Hepatocyte (in vitro differentiated cells): Measurements from ENCODE around the gene RALGAPA2. TPM values are rescaled to one million over a fixed set of nuclear protein-coding genes. Genes with fewer than 3 reads are reported as not detected.

Experiments
- DNase-seq: peaks from one replicate; pipeline ENCODE4 v3.0.0-alpha.2; 2016; ENCODE audit warnings: low spot score
- H2AFZ ChIP-seq: fragments of 200-600 bp; sonication (generic); 2 replicates; pipeline ENCODE4 v1.6.0; 2016; ENCODE audit warnings: antibody characterized with exemption, mild to moderate bottlenecking
- H3K27ac ChIP-seq: fragments of 200-600 bp; sonication (generic); 2 replicates; pipeline ENCODE4 v1.5.1; 2016; ENCODE audit warnings: mild to moderate bottlenecking
- H3K27me3 ChIP-seq: fragments of 200-600 bp; sonication (generic); 2 replicates; pipeline ENCODE4 v1.6.1; 2016
- H3K36me3 ChIP-seq: fragments of 200-600 bp; sonication (generic); replicated peaks from 2 replicates; pipeline ENCODE4 v1.5.1; 2016; ENCODE audit warnings: low read depth; ENCODE audit not compliant: insufficient read depth
- H3K4me1 ChIP-seq: fragments of 200-600 bp; sonication (generic); 2 replicates; pipeline ENCODE4 v1.5.1; 2016; ENCODE audit warnings: mild to moderate bottlenecking, moderate library complexity; ENCODE audit not compliant: insufficient read depth
- H3K4me2 ChIP-seq: fragments of 200-600 bp; sonication (generic); 2 replicates; pipeline ENCODE4 v1.6.0; 2016
- H3K4me3 ChIP-seq: fragments of 200-600 bp; sonication (generic); 2 replicates; pipeline ENCODE4 v1.5.1; 2016; ENCODE audit warnings: mild to moderate bottlenecking
- H3K79me2 ChIP-seq: fragments of 200-600 bp; sonication (generic); 2 replicates; pipeline ENCODE4 v1.6.0; 2017; ENCODE audit warnings: mild to moderate bottlenecking
- H3K9me2 ChIP-seq: fragments of 200-600 bp; sonication (generic); replicated peaks from 2 replicates; pipeline ENCODE4 v1.6.0; 2017; ENCODE audit warnings: mild to moderate bottlenecking; ENCODE audit not compliant: insufficient read depth
- H3K9me3 ChIP-seq: fragments of 200-600 bp; sonication (generic); 2 replicates; pipeline ENCODE4 v1.5.1; 2016; ENCODE audit warnings: low read depth, mild to moderate bottlenecking
- H4K20me1 ChIP-seq: fragments of 200-600 bp; sonication (generic); 2 replicates; pipeline ENCODE4 v1.6.0; 2016; ENCODE audit warnings: mild to moderate bottlenecking; ENCODE audit not compliant: insufficient read depth, poor library complexity, severe bottlenecking
- CTCF ChIP-seq: fragments of 200-600 bp; sonication (generic); IDR thresholded peaks from 2 replicates; pipeline ENCODE4 v1.5.1; 2016; ENCODE audit warnings: antibody characterized with exemption, mild to moderate bottlenecking; ENCODE audit not compliant: poor library complexity
- EZH2 ChIP-seq: fragments of 200-600 bp; sonication (generic); IDR thresholded peaks from 2 replicates; pipeline ENCODE4 v1.6.1; 2016; ENCODE audit warnings: antibody characterized with exemption, mild to moderate bottlenecking, borderline replicate concordance
- EZH2phosphoT487 ChIP-seq: fragments of 200-600 bp; sonication (generic); IDR thresholded peaks from one replicate; pipeline ENCODE4 v1.6.1; 2018; ENCODE audit warnings: antibody characterized with exemption, mild to moderate bottlenecking, low read depth, moderate library complexity; ENCODE audit not compliant: unreplicated experiment, severe bottlenecking
- WGBS: methylation state at CpG from one replicate; pipeline ENCODE4 v1.1.6; 2016; ENCODE audit warnings: low lambda C conversion rate; ENCODE audit errors: missing lambda C conversion rate; 5-methylcytosine and 5-hydroxymethylcytosine counted together
- polyA plus RNA-seq: library from polyadenylated mRNA; unstranded; fragments of >200 nt; fragmentation: Nextera tagmentation; extraction: Ambion mirVana; gene quantifications from 2 replicates; pipeline ENCODE4 v1.2.1, GENCODE V29; 2016
- total RNA-seq: library from RNA; depleted of rRNA; stranded (reverse); fragments of >200 nt; gene quantifications from 2 replicates; pipeline ENCODE4 v1.2.3, GENCODE V29; 2014

Gene RALGAPA2
- total and polyA plus RNA-seq, 2 experiments from 2014 or later: 16.8 to 35.3 TPM

DNA sequence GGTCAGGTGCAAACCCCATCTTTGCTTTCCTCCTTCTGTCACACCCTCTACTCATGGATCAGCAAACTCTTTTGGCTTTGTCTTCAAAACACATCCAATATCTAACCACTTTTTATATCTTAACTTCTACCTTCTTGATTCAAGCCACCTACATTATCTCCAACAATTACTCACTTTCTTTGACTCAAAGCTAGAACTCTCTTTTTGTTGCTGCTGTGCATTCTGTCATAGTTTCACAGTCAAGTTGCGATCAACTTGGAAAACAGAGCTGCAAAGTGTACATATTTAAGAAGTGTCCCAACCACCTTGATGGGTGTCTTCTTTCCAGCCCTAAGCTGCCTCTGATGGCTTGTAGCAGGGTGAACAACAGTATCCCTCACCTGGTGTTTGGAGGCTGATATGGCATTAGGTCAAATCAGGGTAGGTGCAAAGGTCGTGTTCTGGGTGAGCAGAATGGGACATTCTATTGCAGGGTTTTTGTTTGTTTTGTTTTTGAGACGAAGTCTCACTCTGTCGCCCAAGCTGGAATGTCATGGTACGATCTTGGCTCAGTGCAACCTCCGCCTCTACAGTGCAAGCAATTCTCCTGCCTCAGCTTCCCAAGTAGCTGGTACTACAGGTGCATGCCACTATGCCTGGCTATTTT, 43.4 kb upstream of the RALGAPA2 start:
- Histone ChIP-seq H3K27me3 (no peaks in the 10 kb centered on the region), H4K20me1 (no peaks in the 10 kb centered on the region), H3K36me3 (no peaks in the 10 kb centered on the region), H3K9me2 (no peaks in the 10 kb centered on the region), H3K79me2 (no peaks in the 10 kb centered on the region), H3K9me3 (no peaks in the 10 kb centered on the region), H3K4me1 (peaks cover 5% of the 10 kb centered on the region), H3K4me3 (no peak overlapping the region), H2AFZ (no peak overlapping the region), H3K27ac (no peak overlapping the region), H3K4me2 (no peak overlapping the region)
- DNase-seq: no peak
- TF ChIP-seq EZH2phosphoT487 (no peak), CTCF (no peak)
- 82% methylated on average over 6 of the region's 6 CpGs for WGBS

GRCh38 chr20:20755231-20755630, 42.8 kb upstream of the RALGAPA2 start:
- WGBS: 93% methylated on average over 4 of the region's 4 CpGs
- no peaks in the 10 kb centered on the region for H3K79me2 ChIP-seq
- H3K9me2 ChIP-seq: no peaks in the 10 kb centered on the region
- H3K4me3 ChIP-seq: no peak overlapping the region
- peaks cover 5% of the 10 kb centered on the region for H3K4me1 ChIP-seq
- H4K20me1 ChIP-seq: no peaks in the 10 kb centered on the region
- no peak overlapping the region for H3K27ac ChIP-seq
- DNase-seq: no peak
- H3K27me3 ChIP-seq: no peaks in the 10 kb centered on the region
- TF ChIP-seq CTCF (no peak), EZH2phosphoT487 (no peak), EZH2 (no peak)
- no peak overlapping the region for H2AFZ ChIP-seq
- no peaks in the 10 kb centered on the region for H3K9me3 ChIP-seq
- H3K36me3 ChIP-seq: no peaks in the 10 kb centered on the region
- no peak overlapping the region for H3K4me2 ChIP-seq

DNA sequence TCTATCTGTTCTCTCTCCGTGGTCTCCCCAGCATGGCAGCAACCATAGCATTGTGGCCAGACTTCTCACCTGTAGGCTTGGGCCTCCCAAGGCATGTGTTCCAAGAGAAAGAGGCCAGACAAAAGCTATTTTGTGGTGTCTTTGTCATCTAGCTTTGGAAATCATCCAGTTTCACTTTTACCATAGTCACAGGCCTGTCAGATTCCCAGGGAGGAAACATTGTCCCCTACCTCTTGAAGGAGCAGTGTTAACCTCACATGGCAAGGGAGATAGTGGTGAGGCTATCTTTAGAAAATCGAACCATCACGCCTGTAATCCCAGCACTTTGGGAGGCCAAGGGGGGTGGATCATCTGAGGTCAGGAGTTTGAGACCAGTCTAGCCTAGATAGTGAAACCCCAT, 42.3 kb upstream of the RALGAPA2 start:
- no peak overlapping the region for H3K4me3 ChIP-seq
- H4K20me1 ChIP-seq: no peaks in the 10 kb centered on the region
- WGBS: 91% methylated on average over 3 of the region's 3 CpGs
- H2AFZ ChIP-seq: no peak overlapping the region
- H3K4me1 ChIP-seq: peaks cover 5% of the 10 kb centered on the region
- H3K79me2 ChIP-seq: no peaks in the 10 kb centered on the region
- no peaks in the 10 kb centered on the region for H3K27me3 ChIP-seq
- TF ChIP-seq EZH2: no peak
- no peak for TF ChIP-seq CTCF
- no peak for TF ChIP-seq EZH2phosphoT487
- H3K27ac ChIP-seq: no peak overlapping the region
- no peaks in the 10 kb centered on the region for H3K36me3 ChIP-seq
- DNase-seq: no peak
- H3K9me2 ChIP-seq: no peaks in the 10 kb centered on the region
- no peak overlapping the region for H3K4me2 ChIP-seq
- H3K9me3 ChIP-seq: no peaks in the 10 kb centered on the region

DNA sequence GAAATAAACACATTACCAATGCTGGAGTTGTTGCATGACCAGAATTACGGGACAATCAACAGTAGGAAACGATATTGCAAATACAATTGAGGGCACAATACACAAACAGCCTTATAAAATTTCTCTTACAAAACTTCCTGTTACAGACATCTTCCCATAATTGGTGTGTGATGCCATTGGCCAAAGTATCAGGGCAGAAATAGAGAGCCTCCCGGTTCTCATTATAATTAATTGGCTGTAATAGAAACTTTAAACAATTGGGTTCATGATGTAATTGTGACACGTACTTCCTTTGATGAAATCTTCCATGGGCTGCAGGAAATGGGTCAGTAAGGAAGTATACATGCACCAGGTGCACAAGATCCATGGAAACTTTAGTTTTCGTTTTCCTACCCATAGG, 40.3 kb upstream of the RALGAPA2 start:
- H3K36me3 ChIP-seq: no peaks in the 10 kb centered on the region
- no peaks in the 10 kb centered on the region for H4K20me1 ChIP-seq
- no peaks in the 10 kb centered on the region for H3K9me3 ChIP-seq
- H3K27me3 ChIP-seq: no peaks in the 10 kb centered on the region
- 73% methylated on average over 5 of the region's 5 CpGs for WGBS
- no peak overlapping the region for H2AFZ ChIP-seq
- no peaks in the 10 kb centered on the region for H3K79me2 ChIP-seq
- TF ChIP-seq CTCF (no peak), EZH2 (no peak), EZH2phosphoT487 (no peak)
- no peak overlapping the region for H3K4me2 ChIP-seq
- H3K4me3 ChIP-seq: no peak overlapping the region
- no peak for DNase-seq
- H3K9me2 ChIP-seq: no peaks in the 10 kb centered on the region
- H3K4me1 ChIP-seq: no peaks in the 10 kb centered on the region
- H3K27ac ChIP-seq: no peak overlapping the region
